Measurements from ENCODE around the gene NLRP6. TPM values are rescaled to one million over a fixed set of nuclear protein-coding genes. Genes with fewer than 3 reads are reported as not detected.

The NLRP6 gene
- total and polyA plus RNA-seq, 2 donors (not counting 1 experiment from before 2014, with no cell fraction given): 1.4 to 2.7 TPM

- WGBS (ENCODE audit: insufficient coverage): 91% methylated on average over 15 of the region's 25 CpGs
- H3K9ac ChIP-seq (ENCODE audit: low read length): no peak overlapping the region
- Mint-ChIP-seq H3K4me1 (peaks cover 27% of the 10 kb centered on the region), H3K4me3 (no peak overlapping the region), H3K9me3 (ENCODE audit: insufficient read depth) (no peaks in the 10 kb centered on the region), H3K27me3 (no peaks in the 10 kb centered on the region), H3K27ac (no peak overlapping the region)
- H3K79me2 ChIP-seq (ENCODE audit: control insufficient read depth, insufficient read depth, low read length): no peaks in the 10 kb centered on the region
- H3K27me3 ChIP-seq (replicated peaks in 1 of 4; ENCODE audit: control extremely low read depth in 1 of 4, control insufficient read depth in 3 of 4, insufficient read depth in 4 of 4, low read length in 3 of 4): no peaks in the 10 kb centered on the region
- peaks cover 0 to 11% (median 0%) of the 10 kb centered on the region in 3 donors for H3K9me3 ChIP-seq (ENCODE audit: control extremely low read depth in 1 of 3, control insufficient read depth in 2 of 3, insufficient read depth in 1 of 3, low read length in 2 of 3)
- no peaks in the 10 kb centered on the region for H3K36me3 ChIP-seq (replicated peaks in 1 of 2; ENCODE audit: control extremely low read depth in 1 of 2, control insufficient read depth in 1 of 2, extremely low read depth in 1 of 2, insufficient read depth in 2 of 2, low read length in 1 of 2)
- H2AFZ ChIP-seq (ENCODE audit: insufficient read depth, low read depth, low read length, poor library complexity, severe bottlenecking): no peak overlapping the region
- CTCF ChIA-PET: interaction anchor here (1.5 kb wide), 1 partner anchor 13 kb away, joined by 4 read pairs; no protein-coding TSS in a partner anchor
- TF ChIP-seq EZH2 (IDR thresholded peaks at IDR 0.05; ENCODE audit: borderline replicate concordance, insufficient read depth, low read depth, low read length, poor library complexity, severe bottlenecking) (no peak), CTCF (IDR thresholded peaks at IDR 0.05) (no peak)
- H4K20me1 ChIP-seq (ENCODE audit: control insufficient read depth, insufficient read depth, low read length, poor library complexity, severe bottlenecking): no peaks in the 10 kb centered on the region
- H3K4me2 ChIP-seq (replicated peaks; ENCODE audit: low read depth, low read length, poor library complexity, severe bottlenecking): no peak overlapping the region
- ATAC-seq (ENCODE audit: low read depth): no peak
- no peak overlapping the region for H3K27ac ChIP-seq (ENCODE audit: low read length in 2 of 2)
- POLR2A ChIA-PET: no interaction called here
- DNase-seq: no peak
- intact Hi-C loops (cut with micrococcal nuclease): no loop called here
- H3K4me3 ChIP-seq (ENCODE audit: control extremely low read depth in 1 of 5, extremely low read depth in 1 of 5, insufficient read depth in 1 of 5, low read depth in 2 of 5, low read length in 4 of 5): no peak overlapping the region
- peaks cover 13 to 32% of the 10 kb centered on the region in 2 donors for H3K4me1 ChIP-seq (ENCODE audit: control insufficient read depth in 2 of 2, insufficient read depth in 2 of 2, low read length in 2 of 2)
Measured at GRCh38 chr11:334264-334994, 56.2 kb downstream of the NLRP6 start.

Small RNA genes within 50 kb of the gene (small RNA-seq; reads per million reads assigned to genes)
- not detected for gene AC136475.6 (ENCODE audit: insufficient read length, low read depth, low replicate concordance)

Other genes starting within 250 kb of the NLRP6 start
- not detected in 2 replicates for gene SCGB1C1, start 85.3 kb upstream of the NLRP6 start, total RNA-seq
- gene SCGB1C1, start 85.3 kb upstream of the NLRP6 start, polyA plus RNA-seq: not detected in 2 replicates
- gene BET1L, start 71.0 kb upstream of the NLRP6 start, total RNA-seq: 69.1 and 72.2 TPM in 2 replicates
- gene BET1L, start 71.0 kb upstream of the NLRP6 start, polyA plus RNA-seq: 43.9 and 49.3 TPM in 2 replicates
- gene RIC8A, start 70.7 kb upstream of the NLRP6 start, total RNA-seq: 102 and 110 TPM in 2 replicates
- 90.0 and 100 TPM in 2 replicates for gene RIC8A, start 70.7 kb upstream of the NLRP6 start, polyA plus RNA-seq
- 27.9 and 33.6 TPM in 2 replicates for gene SIRT3, start 42.1 kb upstream of the NLRP6 start, total RNA-seq
- 22.9 and 50.5 TPM in 2 replicates for gene SIRT3, start 42.1 kb upstream of the NLRP6 start, polyA plus RNA-seq
- 96.2 and 104 TPM in 2 replicates for gene PSMD13, start 41.4 kb upstream of the NLRP6 start, total RNA-seq
- gene PSMD13, start 41.4 kb upstream of the NLRP6 start, polyA plus RNA-seq: 98.0 and 111 TPM in 2 replicates
- 159 and 169 TPM in 2 replicates for gene PGGHG, start 10.7 kb downstream of the NLRP6 start, total RNA-seq
- gene PGGHG, start 10.7 kb downstream of the NLRP6 start, polyA plus RNA-seq: 152 and 264 TPM in 2 replicates
- gene IFITM5, start 21.1 kb downstream of the NLRP6 start, total RNA-seq: not detected in 2 replicates
- gene IFITM5, start 21.1 kb downstream of the NLRP6 start, polyA plus RNA-seq: not detected in 2 replicates
- 72.1 and 76.1 TPM in 2 replicates for gene IFITM2, start 29.4 kb downstream of the NLRP6 start, total RNA-seq
- gene IFITM2, start 29.4 kb downstream of the NLRP6 start, polyA plus RNA-seq: 207 and 451 TPM in 2 replicates
- 19.5 and 19.7 TPM in 2 replicates for gene IFITM1, start 35.6 kb downstream of the NLRP6 start, total RNA-seq
- 70.6 and 83.7 TPM in 2 replicates for gene IFITM1, start 35.6 kb downstream of the NLRP6 start, polyA plus RNA-seq
- gene IFITM3, start 42.5 kb downstream of the NLRP6 start, total RNA-seq: 9.8 and 16.5 TPM in 2 replicates
- gene IFITM3, start 42.5 kb downstream of the NLRP6 start, polyA plus RNA-seq: 1.6 and 5.2 TPM in 2 replicates
- gene B4GALNT4, start 91.1 kb downstream of the NLRP6 start, total RNA-seq: not detected in 2 replicates
- 0.07 TPM in 1 of 2 replicates, not detected in the other for gene B4GALNT4, start 91.1 kb downstream of the NLRP6 start, polyA plus RNA-seq
- 0.39 TPM in 1 of 2 replicates, not detected in the other for gene PKP3, start 115.8 kb downstream of the NLRP6 start, total RNA-seq
- 0.16 and 0.78 TPM in 2 replicates for gene PKP3, start 115.8 kb downstream of the NLRP6 start, polyA plus RNA-seq
- 66.6 and 73.8 TPM in 2 replicates for gene SIGIRR, start 136.6 kb downstream of the NLRP6 start, total RNA-seq
- gene SIGIRR, start 136.6 kb downstream of the NLRP6 start, polyA plus RNA-seq: 92.1 and 145 TPM in 2 replicates
- 62.0 and 63.9 TPM in 2 replicates for gene ANO9, start 163.6 kb downstream of the NLRP6 start, total RNA-seq
- gene ANO9, start 163.6 kb downstream of the NLRP6 start, polyA plus RNA-seq: 94.1 and 107 TPM in 2 replicates
- 29.0 and 35.5 TPM in 2 replicates for gene PTDSS2, start 171.9 kb downstream of the NLRP6 start, total RNA-seq
- gene PTDSS2, start 171.9 kb downstream of the NLRP6 start, polyA plus RNA-seq: 15.4 and 22.1 TPM in 2 replicates
- 76.2 and 81.0 TPM in 2 replicates for gene RNH1, start 228.8 kb downstream of the NLRP6 start, total RNA-seq
- gene RNH1, start 228.8 kb downstream of the NLRP6 start, polyA plus RNA-seq: 156 and 159 TPM in 2 replicates

Measured in B cell (primary cell).